IPS DF 6.9 (cell line): ENCODE measurements around the gene KIF5C.

Experiments used
- DNase-seq: peaks from one replicate; pipeline ENCODE4 v3.0.0-alpha.2; 2013; ENCODE audit warnings: low read depth, low spot score
- H3K27ac ChIP-seq: one replicate; pipeline ENCODE4 v1.5.1; 2013; ENCODE audit warnings: low read length, control low read depth
- H3K27me3 ChIP-seq: 2 replicates; pipeline ENCODE4 v1.6.1; 2013; ENCODE audit warnings: mild to moderate bottlenecking, low read length; ENCODE audit not compliant: control insufficient read depth, insufficient read depth
- H3K36me3 ChIP-seq: 2 replicates; pipeline ENCODE4 v1.6.1; 2013; ENCODE audit warnings: low read length; ENCODE audit not compliant: control insufficient read depth, insufficient read depth
- H3K4me1 ChIP-seq: 2 replicates; pipeline ENCODE4 v1.6.1; 2013; ENCODE audit warnings: low read length; ENCODE audit not compliant: control insufficient read depth, insufficient read depth
- H3K4me3 ChIP-seq: 2 replicates; pipeline ENCODE4 v1.5.1; 2013; ENCODE audit warnings: mild to moderate bottlenecking, low read length
- H3K9me3 ChIP-seq: 2 replicates; pipeline ENCODE4 v1.6.1; 2013; ENCODE audit warnings: low read length, inconsistent platforms; ENCODE audit not compliant: control insufficient read depth, insufficient read depth
- WGBS: extraction: QIAGEN DNeasy Blood & Tissue Kit; methylation state at CpG from one replicate; pipeline ENCODE4 v1.1.7; 2013; ENCODE audit warnings: mixed read lengths, missing lambda C conversion rate; ENCODE audit not compliant: insufficient read length, insufficient coverage; 5-methylcytosine and 5-hydroxymethylcytosine counted together

Gene KIF5C

GRCh38 chr2:148998165-148998830 lies 123.3 kb downstream of the KIF5C start:
- no peak overlapping the region for H3K4me3 ChIP-seq
- peaks cover 3% of the 10 kb centered on the region; the same call in 1 of the 2 replicates for H3K9me3 ChIP-seq
- no peak for DNase-seq
- H3K4me1 ChIP-seq = peaks cover 12% of the 10 kb centered on the region
- H3K27ac ChIP-seq = no peak overlapping the region
- peaks cover 20% of the 10 kb centered on the region for H3K36me3 ChIP-seq
- H3K27me3 ChIP-seq = no peaks in the 10 kb centered on the region
- WGBS = no CpG with 5 or more reads among the region's 16 CpGs

GRCh38 chr2:148998831-148999200 lies 123.8 kb downstream of the KIF5C start:
- no CpG with 5 or more reads among the region's 4 CpGs for WGBS
- H3K36me3 ChIP-seq = peaks cover 20% of the 10 kb centered on the region
- DNase-seq = no peak
- no peak overlapping the region for H3K27ac ChIP-seq
- no peak overlapping the region for H3K4me3 ChIP-seq
- no peaks in the 10 kb centered on the region for H3K27me3 ChIP-seq
- H3K9me3 ChIP-seq = peaks cover 3% of the 10 kb centered on the region; the same call in 1 of the 2 replicates
- peaks cover 12% of the 10 kb centered on the region for H3K4me1 ChIP-seq

- no peak for DNase-seq
- peak overlapping the region; percentile 6 for H3K27ac ChIP-seq
- peaks cover 3% of the 10 kb centered on the region; the same call in 1 of the 2 replicates for H3K9me3 ChIP-seq
- no peaks in the 10 kb centered on the region for H3K27me3 ChIP-seq
- WGBS = no CpG with 5 or more reads among the region's 7 CpGs
- peaks cover 20% of the 10 kb centered on the region for H3K36me3 ChIP-seq
- H3K4me3 ChIP-seq = no peak overlapping the region
- H3K4me1 ChIP-seq = peaks cover 12% of the 10 kb centered on the region
Observed at GRCh38 chr2:148999451-148999921, 124.5 kb downstream of the KIF5C start.

- Histone ChIP-seq H3K4me1 (peaks cover 12% of the 10 kb centered on the region), H3K4me3 (no peak overlapping the region), H3K27me3 (no peaks in the 10 kb centered on the region), H3K36me3 (peaks cover 20% of the 10 kb centered on the region), H3K27ac (no peak overlapping the region), H3K9me3 (peaks cover 3% of the 10 kb centered on the region; the same call in 1 of the 2 replicates)
- DNase-seq = no peak
- no CpG with 5 or more reads among the region's 6 CpGs for WGBS
Observed at GRCh38 chr2:149000158-149000938, 125.3 kb downstream of the KIF5C start.

GRCh38 chr2:149001496-149001895 lies 126.5 kb downstream of the KIF5C start:
- WGBS = no CpG with 5 or more reads among the region's 7 CpGs
- H3K4me1 ChIP-seq = peaks cover 12% of the 10 kb centered on the region
- H3K36me3 ChIP-seq = peaks cover 20% of the 10 kb centered on the region
- H3K27me3 ChIP-seq = no peaks in the 10 kb centered on the region
- no peak for DNase-seq
- no peak overlapping the region for H3K4me3 ChIP-seq
- H3K27ac ChIP-seq = no peak overlapping the region
- peaks cover 3% of the 10 kb centered on the region; the same call in 1 of the 2 replicates for H3K9me3 ChIP-seq

- Histone ChIP-seq H3K9me3 (peaks cover 3% of the 10 kb centered on the region; the same call in 1 of the 2 replicates), H3K4me1 (peaks cover 14% of the 10 kb centered on the region), H3K4me3 (no peak overlapping the region), H3K27me3 (no peaks in the 10 kb centered on the region), H3K36me3 (peaks cover 20% of the 10 kb centered on the region), H3K27ac (no peak overlapping the region)
- WGBS = 100% methylated on average over 4 of the region's 14 CpGs
- no peak for DNase-seq
Observed at GRCh38 chr2:149002378-149002890, 127.4 kb downstream of the KIF5C start.

GRCh38 chr2:149002891-149003740 lies 128.1 kb downstream of the KIF5C start:
- WGBS = no CpG with 5 or more reads among the region's 31 CpGs
- peaks cover 20% of the 10 kb centered on the region for H3K36me3 ChIP-seq
- no peaks in the 10 kb centered on the region for H3K27me3 ChIP-seq
- DNase-seq = no peak
- peaks cover 3% of the 10 kb centered on the region; the same call in 1 of the 2 replicates for H3K9me3 ChIP-seq
- no peak overlapping the region for H3K27ac ChIP-seq
- H3K4me1 ChIP-seq = peaks cover 14% of the 10 kb centered on the region
- H3K4me3 ChIP-seq = no peak overlapping the region

GRCh38 chr2:149004836-149005235 lies 129.8 kb downstream of the KIF5C start:
- Histone ChIP-seq H3K4me1 (peaks cover 9% of the 10 kb centered on the region), H3K27ac (no peak overlapping the region), H3K4me3 (no peak overlapping the region), H3K27me3 (no peaks in the 10 kb centered on the region), H3K36me3 (peaks cover 24% of the 10 kb centered on the region), H3K9me3 (peaks cover 3% of the 10 kb centered on the region; the same call in 1 of the 2 replicates)
- WGBS = no CpG with 5 or more reads among the region's 3 CpGs
- DNase-seq = no peak

GRCh38 chr2:149005471-149006077 lies 130.5 kb downstream of the KIF5C start:
- Histone ChIP-seq H3K4me1 (peaks cover 7% of the 10 kb centered on the region), H3K9me3 (peaks cover 3% of the 10 kb centered on the region; the same call in 1 of the 2 replicates), H3K27me3 (no peaks in the 10 kb centered on the region), H3K36me3 (peaks cover 29% of the 10 kb centered on the region), H3K27ac (no peak overlapping the region), H3K4me3 (no peak overlapping the region)
- DNase-seq = no peak
- no CpG with 5 or more reads among the region's 6 CpGs for WGBS
